ENCODE measurements around the gene NBAS.
A peak's percentile ranks its signal among the peaks of the same experiment; 100 is the strongest.

The NBAS gene

GRCh38 chr2:15560140-15560987 is 770 bp downstream of the NBAS start:
- H3K4me3 ChIP-seq (ENCODE audit: control insufficient read depth, low read depth, low read length): peak overlapping the region; percentile 85
- DNase-seq (ENCODE audit: low read depth): peak; percentile 26
- no peak for TF ChIP-seq CTCF (conservative IDR thresholded peaks at IDR 0.05; ENCODE audit: control insufficient read depth, insufficient read depth, low read depth, low read length)

GRCh38 chr2:15559379-15560139 is 1.6 kb downstream of the NBAS start:
- no peak for DNase-seq (ENCODE audit: low read depth)
- no peak for TF ChIP-seq CTCF (conservative IDR thresholded peaks at IDR 0.05; ENCODE audit: control insufficient read depth, insufficient read depth, low read depth, low read length)
- H3K4me3 ChIP-seq (ENCODE audit: control insufficient read depth, low read depth, low read length): peak overlapping the region; percentile 85

- DNase-seq (ENCODE audit: low read depth): no peak
- no peak overlapping the region for H3K4me3 ChIP-seq (ENCODE audit: control insufficient read depth, low read depth, low read length)
- TF ChIP-seq CTCF (conservative IDR thresholded peaks at IDR 0.05; ENCODE audit: control insufficient read depth, insufficient read depth, low read depth, low read length): no peak
These were observed 3.2 kb downstream of the NBAS start for GRCh38 chr2:15557887-15558311.

GRCh38 chr2:15556311-15556930 is 4.7 kb downstream of the NBAS start:
- no peak overlapping the region for H3K4me3 ChIP-seq (ENCODE audit: control insufficient read depth, low read depth, low read length)
- no peak for TF ChIP-seq CTCF (conservative IDR thresholded peaks at IDR 0.05; ENCODE audit: control insufficient read depth, insufficient read depth, low read depth, low read length)
- no peak for DNase-seq (ENCODE audit: low read depth)

- DNase-seq (ENCODE audit: low read depth): no peak
- TF ChIP-seq CTCF (conservative IDR thresholded peaks at IDR 0.05; ENCODE audit: control insufficient read depth, insufficient read depth, low read depth, low read length): no peak
- H3K4me3 ChIP-seq (ENCODE audit: control insufficient read depth, low read depth, low read length): no peak overlapping the region
These were observed 5.4 kb downstream of the NBAS start for GRCh38 chr2:15555760-15556193.

- TF ChIP-seq CTCF (conservative IDR thresholded peaks at IDR 0.05; ENCODE audit: control insufficient read depth, insufficient read depth, low read depth, low read length): no peak
- DNase-seq (ENCODE audit: low read depth): peak; percentile 22
- no peak overlapping the region for H3K4me3 ChIP-seq (ENCODE audit: control insufficient read depth, low read depth, low read length)
These were observed 6.5 kb downstream of the NBAS start for GRCh38 chr2:15554525-15555218.
